Choroid plexus epithelial cell (primary cell): ENCODE results near the gene PASD1.
"Not testable (repeated sequence)": the region's sequence is repeated elsewhere in the genome, so short reads cannot be mapped to it uniquely, and the experiment has no call there.

Source experiments
- DNase-seq: peaks from one replicate; pipeline ENCODE4 v3.0.0-alpha.2; 2010; ENCODE audit warnings: low read depth
- H3K4me3 ChIP-seq: 2 replicates; pipeline ENCODE4 v1.5.1; 2011; ENCODE audit warnings: low read depth, mild to moderate bottlenecking, control low read depth, low read length, moderate library complexity
- CTCF ChIP-seq: conservative IDR thresholded peaks from 2 replicates; pipeline ENCODE4 v1.5.1; 2011; ENCODE audit warnings: low read depth, mild to moderate bottlenecking, control low read depth, inconsistent platforms, low read length, moderate library complexity

The PASD1 gene

GRCh38 chrX:151687635-151688034 is 124.2 kb downstream of the PASD1 start:
- DNase-seq: no peak
- no peak for TF ChIP-seq CTCF
- no peak overlapping the region for H3K4me3 ChIP-seq

GRCh38 chrX:151688695-151689094 is 125.2 kb downstream of the PASD1 start:
- DNase-seq: no peak
- TF ChIP-seq CTCF: no peak
- H3K4me3 ChIP-seq: no peak overlapping the region

- DNase-seq: no peak
- H3K4me3 ChIP-seq: no peak overlapping the region
- TF ChIP-seq CTCF: no peak
Measured at GRCh38 chrX:151692825-151693224, 129.3 kb downstream of the PASD1 start.

- no peak for DNase-seq
- no peak overlapping the region for H3K4me3 ChIP-seq
- TF ChIP-seq CTCF: no peak
Measured at GRCh38 chrX:151694121-151694520, 130.6 kb downstream of the PASD1 start.

- DNase-seq: no peak
- H3K4me3 ChIP-seq: no peak within 1 kb of the TSS
- TF ChIP-seq CTCF: no peak
Measured at GRCh38 chrX:151694661-151695582, 131.4 kb downstream of the PASD1 start, which contains the start of gene PRRG3. PRRG3 (plus strand) TSS chrX:151695458; CDS start chrX:151698815, 3,357 bp downstream.

GRCh38 chrX:151695583-151696340 is 132.3 kb downstream of the PASD1 start:
- no peak overlapping the region for H3K4me3 ChIP-seq

GRCh38 chrX:151697082-151697481 is 133.6 kb downstream of the PASD1 start:
- H3K4me3 ChIP-seq: not testable (repeated sequence)

More at GRCh38 chrX:151695583-151696340, 132.3 kb downstream of the PASD1 start:
- no peak for TF ChIP-seq CTCF
- DNase-seq: no peak

More at GRCh38 chrX:151697082-151697481, 133.6 kb downstream of the PASD1 start:
- DNase-seq: not testable (repeated sequence)
